ENCODE data around the gene MOAP1. TPM values are rescaled to one million over a fixed set of nuclear protein-coding genes. Genes with fewer than 3 reads are reported as not detected.

Gene MOAP1
- total RNA-seq, 1 donor from 2014 or later, result 61.1 TPM

GRCh38 chr14:93155667-93156066 lies 29.0 kb downstream of the MOAP1 start:
- Histone ChIP-seq H3K9me3 (replicated peaks) (no peaks in the 10 kb centered on the region), H3K4me3 (no peak overlapping the region), H3K27me3 (ENCODE audit: low read depth) (no peaks in the 10 kb centered on the region), H3K36me3 (no peaks in the 10 kb centered on the region), H3K27ac (replicated peaks) (no peak overlapping the region), H3K4me1 (no peaks in the 10 kb centered on the region)
- no peak for TF ChIP-seq CTCF (IDR thresholded peaks at IDR 0.05; ENCODE audit: borderline replicate concordance)
- DNase-seq, result no peak
- intact Hi-C loops (cut with micrococcal nuclease), result no loop called here

GRCh38 chr14:93153121-93153520 lies 31.6 kb downstream of the MOAP1 start:
- no peaks in the 10 kb centered on the region for H3K27me3 ChIP-seq (ENCODE audit: low read depth)
- H3K4me1 ChIP-seq, result no peaks in the 10 kb centered on the region
- H3K4me3 ChIP-seq, result no peak overlapping the region
- no peak for DNase-seq
- no peaks in the 10 kb centered on the region for H3K36me3 ChIP-seq
- H3K9me3 ChIP-seq (replicated peaks), result no peaks in the 10 kb centered on the region
- intact Hi-C loops (cut with micrococcal nuclease), result no loop called here
- H3K27ac ChIP-seq (replicated peaks), result no peak overlapping the region
- TF ChIP-seq CTCF (IDR thresholded peaks at IDR 0.05; ENCODE audit: borderline replicate concordance), result no peak

- DNase-seq, result no peak
- Histone ChIP-seq H3K27ac (replicated peaks) (no peak overlapping the region), H3K4me3 (no peak overlapping the region), H3K36me3 (no peaks in the 10 kb centered on the region), H3K4me1 (no peaks in the 10 kb centered on the region), H3K27me3 (ENCODE audit: low read depth) (no peaks in the 10 kb centered on the region), H3K9me3 (replicated peaks) (no peaks in the 10 kb centered on the region)
- TF ChIP-seq CTCF (IDR thresholded peaks at IDR 0.05; ENCODE audit: borderline replicate concordance), result no peak
- intact Hi-C loops (cut with micrococcal nuclease), result no loop called here
Observed at GRCh38 chr14:93150227-93151208, 34.2 kb downstream of the MOAP1 start.

GRCh38 chr14:93148979-93149378 lies 35.7 kb downstream of the MOAP1 start:
- Histone ChIP-seq H3K4me1 (no peaks in the 10 kb centered on the region), H3K27me3 (ENCODE audit: low read depth) (no peaks in the 10 kb centered on the region), H3K36me3 (no peaks in the 10 kb centered on the region), H3K27ac (replicated peaks) (no peak overlapping the region), H3K9me3 (replicated peaks) (no peaks in the 10 kb centered on the region), H3K4me3 (no peak overlapping the region)
- intact Hi-C loops (cut with micrococcal nuclease), result no loop called here
- DNase-seq, result no peak
- TF ChIP-seq CTCF (IDR thresholded peaks at IDR 0.05; ENCODE audit: borderline replicate concordance), result no peak

- no peak for TF ChIP-seq CTCF (IDR thresholded peaks at IDR 0.05; ENCODE audit: borderline replicate concordance)
- H3K36me3 ChIP-seq, result no peaks in the 10 kb centered on the region
- H3K27ac ChIP-seq (replicated peaks), result no peak overlapping the region
- intact Hi-C loops (cut with micrococcal nuclease), result no loop called here
- H3K27me3 ChIP-seq (ENCODE audit: low read depth), result no peaks in the 10 kb centered on the region
- no peak overlapping the region for H3K4me3 ChIP-seq
- no peak for DNase-seq
- H3K9me3 ChIP-seq (replicated peaks), result no peaks in the 10 kb centered on the region
- H3K4me1 ChIP-seq, result no peaks in the 10 kb centered on the region
Observed at GRCh38 chr14:93146119-93146518, 38.6 kb downstream of the MOAP1 start.
